NCI-H1048 (cell line): ENCODE data around the gene CWC15.
"Not testable (repeated sequence)": the region's sequence is repeated elsewhere in the genome, so short reads cannot be mapped to it uniquely, and the experiment has no call there.

Experiments used
- DNase-seq: peaks from one replicate; lab custom pipeline; 2025; lab: John Stamatoyannopoulos, UW

Gene CWC15

DNA sequence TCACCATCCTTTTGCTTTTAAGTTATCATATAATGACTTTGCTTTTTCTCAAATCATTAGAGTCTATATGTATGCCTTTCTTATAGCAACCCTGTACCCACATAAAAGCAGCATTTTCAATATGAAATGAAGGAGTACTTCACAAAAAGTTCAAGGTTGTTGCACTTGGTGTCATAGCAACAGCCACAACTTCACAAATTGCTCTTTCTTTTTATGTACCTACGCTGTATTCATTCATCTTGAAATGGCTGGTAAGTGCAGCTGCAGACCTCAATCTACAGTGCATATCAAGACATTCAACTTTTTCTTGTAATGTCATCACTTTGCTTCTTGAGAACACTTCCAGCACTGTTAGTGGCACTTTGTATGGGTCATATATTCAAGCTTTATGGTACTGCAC is 18.6 kb downstream of the CWC15 start:
- DNase-seq, result no peak

DNA sequence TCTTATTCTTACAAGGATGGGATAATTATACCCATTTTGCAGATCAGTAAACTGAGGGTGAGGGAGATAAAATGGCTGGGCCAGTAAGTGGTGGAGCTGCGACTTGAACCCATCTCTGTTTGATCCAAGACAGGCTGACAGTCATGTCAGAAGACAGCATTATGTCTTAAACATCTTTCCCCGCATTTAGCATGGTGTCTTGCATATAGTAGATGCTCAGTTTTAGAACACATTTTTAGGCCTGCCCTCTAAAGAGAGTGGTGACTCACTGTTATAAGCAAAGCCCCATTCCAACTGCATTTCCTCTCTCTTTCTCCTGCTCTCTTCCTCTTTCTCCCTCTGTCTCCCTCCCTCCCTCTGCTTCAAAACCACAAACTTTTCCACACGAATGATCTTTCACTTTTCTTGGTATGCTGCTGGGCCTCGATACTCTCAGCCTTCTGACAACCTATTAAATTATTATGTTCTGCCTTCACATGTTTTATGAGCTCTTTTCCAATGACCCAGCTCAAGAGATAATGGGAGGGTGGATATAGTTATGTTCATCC is 25.2 kb downstream of the CWC15 start:
- no peak for DNase-seq

DNA sequence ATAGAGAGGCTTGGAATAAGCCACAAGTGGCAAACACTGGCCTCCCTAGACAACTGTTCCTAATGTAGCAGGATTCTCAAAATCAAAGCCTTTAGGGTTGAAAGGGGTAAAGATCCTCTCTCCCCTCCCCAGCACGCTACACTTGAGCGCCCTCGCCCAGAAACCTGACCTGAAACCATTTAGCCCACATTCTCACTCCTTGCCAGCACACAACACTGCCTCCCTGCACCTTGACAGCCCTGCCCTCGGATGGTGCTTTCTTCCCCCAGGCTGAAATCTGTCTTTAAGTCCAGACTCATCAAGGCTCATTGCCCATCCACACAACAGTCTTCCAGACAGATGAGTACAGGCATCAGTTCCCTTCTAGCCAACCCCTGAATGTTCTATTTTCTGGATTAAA is 26.5 kb downstream of the CWC15 start:
- no peak for DNase-seq

DNA sequence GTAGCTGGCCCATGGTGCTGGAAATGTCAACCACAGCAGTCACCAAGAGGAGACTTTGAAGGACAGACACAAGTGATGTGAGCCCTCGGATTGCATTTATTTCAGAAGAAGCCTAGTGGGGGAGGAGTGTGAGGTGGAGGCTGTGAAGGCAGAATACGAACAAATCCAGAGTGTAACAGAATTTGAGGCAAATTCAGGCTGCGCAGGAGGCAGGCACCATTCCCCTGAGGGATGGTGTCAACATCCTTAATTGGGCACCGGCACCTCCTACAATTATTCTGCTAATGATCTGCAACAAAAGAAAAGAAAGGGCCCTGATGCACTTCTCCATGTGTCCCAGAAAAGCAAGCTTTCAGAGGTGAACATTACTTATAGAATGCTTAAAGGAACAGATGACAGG is 32.2 kb downstream of the CWC15 start:
- no peak for DNase-seq

DNA sequence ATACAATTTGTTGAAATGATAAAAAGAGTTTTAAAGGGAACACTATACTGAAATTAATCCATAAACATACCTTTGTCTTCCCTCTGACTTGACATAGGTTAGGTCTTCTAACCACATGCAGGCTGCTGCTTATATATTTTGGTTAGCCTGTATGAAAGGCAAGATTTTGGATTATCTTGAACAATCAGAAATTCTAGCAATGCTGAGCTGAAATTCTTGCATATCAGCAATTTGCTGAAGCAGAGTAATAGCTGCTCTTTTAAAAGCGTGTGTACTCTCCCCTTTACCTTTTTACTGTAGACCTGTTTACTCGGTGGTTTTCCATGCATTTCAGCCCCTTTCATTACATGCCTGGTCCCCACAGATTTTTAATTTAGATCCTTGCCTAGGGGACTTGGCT is 34.0 kb downstream of the CWC15 start:
- no peak for DNase-seq

DNA sequence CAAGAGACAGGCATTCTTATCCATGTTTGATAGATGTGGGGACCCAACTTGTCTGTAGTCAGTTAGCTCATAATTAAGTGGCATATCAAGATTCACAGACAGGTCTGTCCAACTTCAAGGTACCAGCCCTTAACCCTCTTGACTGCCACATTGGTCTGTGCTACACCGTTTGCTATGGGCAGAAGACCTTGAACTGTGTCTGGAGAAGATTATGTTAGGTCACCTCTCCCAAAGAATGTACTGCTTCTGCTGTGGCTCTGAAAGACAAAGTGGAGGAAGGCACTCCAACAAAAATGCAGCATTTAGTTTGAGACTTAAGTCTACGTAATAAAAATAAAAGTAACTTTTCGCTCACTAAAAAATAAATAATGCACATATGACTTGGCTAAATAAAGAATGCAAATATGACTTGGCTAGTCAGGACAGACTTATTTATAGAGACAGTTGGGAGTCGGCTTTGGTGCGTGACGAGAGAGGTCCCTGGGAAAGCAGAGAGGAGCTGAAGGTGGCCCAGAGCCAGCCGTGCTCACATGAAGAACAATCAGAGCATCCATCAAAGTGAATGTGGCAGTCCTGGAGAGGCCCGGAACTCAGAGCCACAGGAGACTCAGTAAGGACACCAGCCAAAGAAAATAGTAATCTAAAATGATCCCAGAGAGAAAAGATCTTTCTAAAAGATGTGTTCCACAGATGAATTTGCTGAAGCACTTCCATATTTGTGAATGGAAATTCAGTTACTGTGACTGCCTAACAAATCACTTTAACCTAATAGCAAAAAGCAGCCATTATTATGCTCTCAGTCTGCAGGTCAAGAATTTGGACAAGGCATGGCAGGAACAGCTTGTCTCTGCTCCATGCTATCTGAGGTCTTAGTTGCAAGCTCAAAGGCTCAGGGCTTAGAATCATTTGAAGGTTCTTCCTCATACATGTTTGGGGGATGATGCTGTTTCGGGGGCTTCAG is 35.0 kb downstream of the CWC15 start:
- no peak for DNase-seq

DNA sequence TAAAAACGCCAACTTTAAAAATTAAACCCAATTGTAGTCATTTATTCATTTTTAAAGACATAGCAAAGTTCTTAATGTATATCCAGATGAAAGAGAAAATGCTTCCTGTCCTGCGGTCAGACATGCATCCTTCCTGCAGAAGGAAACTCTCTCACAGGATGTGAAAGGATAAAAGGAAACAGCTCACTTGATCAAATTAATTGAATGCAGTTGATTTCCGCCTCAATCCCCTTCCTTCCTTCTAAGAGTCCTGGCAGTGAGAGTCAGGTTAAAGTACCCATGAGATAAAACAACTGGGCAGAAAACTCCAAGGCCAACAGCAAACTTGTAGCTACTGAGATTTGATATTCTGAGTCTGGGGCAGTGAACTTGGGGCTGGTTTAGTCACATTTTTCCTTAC is 38.5 kb downstream of the CWC15 start:
- no peak for DNase-seq

DNA sequence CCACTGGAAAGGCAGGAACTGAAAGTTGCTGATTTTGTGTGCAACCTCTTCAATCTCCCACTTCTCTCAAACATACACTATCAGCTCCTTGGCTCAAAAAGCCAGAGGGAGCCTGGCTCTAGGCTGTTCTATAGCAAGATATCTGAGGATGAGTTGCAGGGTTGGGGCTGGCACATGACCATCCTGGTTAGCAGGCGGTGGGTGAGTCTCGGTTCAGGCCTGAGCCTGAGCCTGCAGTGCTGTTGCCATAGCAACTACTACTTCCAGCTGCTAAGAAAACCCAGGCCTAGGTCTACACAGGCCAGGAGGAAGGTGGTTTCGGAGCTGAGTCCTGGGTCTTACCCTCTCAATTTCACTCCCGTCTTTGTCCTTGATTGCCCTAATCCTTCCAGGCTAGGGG is 39.0 kb downstream of the CWC15 start:
- DNase-seq, result no peak

DNA sequence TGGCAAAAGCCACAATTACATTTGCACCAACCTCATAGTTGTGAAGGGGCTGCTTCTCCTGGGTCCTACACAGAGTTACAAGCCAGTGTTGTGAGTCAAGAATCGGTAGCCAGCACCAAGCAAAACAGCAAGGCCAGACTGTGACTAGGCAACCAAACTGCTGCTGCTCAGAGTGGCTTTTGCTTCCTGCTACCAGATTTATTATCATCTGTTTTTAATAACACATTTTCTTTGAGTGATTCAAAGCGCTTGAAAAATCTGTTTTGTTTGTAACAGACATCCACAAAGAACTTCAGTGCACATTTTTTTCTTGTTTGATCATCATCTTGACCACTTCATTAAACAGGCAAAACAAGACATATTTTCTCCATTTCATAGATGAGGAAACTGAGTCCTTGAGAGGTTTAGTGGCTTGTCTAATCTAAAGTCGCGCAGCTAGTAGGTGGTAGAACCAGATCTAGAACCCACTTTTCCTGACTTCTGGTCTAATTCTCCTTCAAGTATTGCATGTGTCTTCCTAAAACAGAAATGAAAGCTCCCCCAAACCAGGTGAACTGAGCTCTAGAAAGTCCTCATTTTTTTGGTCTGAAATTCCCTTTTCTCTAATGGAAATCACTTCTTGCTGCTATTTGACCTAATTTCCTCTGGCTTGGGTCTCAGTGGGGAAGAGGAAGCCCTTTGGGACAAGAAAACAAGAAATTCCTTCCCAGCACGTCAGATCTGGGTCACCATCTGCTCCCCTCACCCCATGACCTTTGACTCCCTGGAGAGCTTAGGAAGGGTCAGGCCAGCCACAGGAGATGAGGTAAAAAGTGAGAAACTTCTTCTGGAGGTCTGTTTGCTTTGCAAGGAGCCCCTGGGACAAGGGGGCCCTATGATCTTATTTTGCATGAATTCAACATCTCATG is 39.9 kb downstream of the CWC15 start:
- no peak for DNase-seq

DNA sequence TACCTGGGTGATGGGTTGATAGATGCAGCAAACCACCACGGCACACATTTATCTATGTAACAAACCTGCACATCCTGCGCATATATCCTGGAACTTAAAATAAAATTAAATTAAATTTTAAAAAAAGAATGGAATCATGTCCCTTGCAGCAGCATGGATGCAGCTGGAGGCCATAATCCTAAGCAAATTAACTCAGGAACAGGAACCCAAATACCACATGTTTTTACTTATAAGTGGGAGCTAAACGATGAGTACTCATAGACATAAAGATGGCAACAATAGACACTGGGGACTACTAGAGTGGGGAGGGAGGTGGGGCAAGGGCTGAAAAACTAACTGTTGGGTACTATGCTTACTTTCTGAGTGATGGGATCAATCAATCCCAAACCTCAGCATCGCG is 40.9 kb downstream of the CWC15 start:
- DNase-seq, result no peak

DNA sequence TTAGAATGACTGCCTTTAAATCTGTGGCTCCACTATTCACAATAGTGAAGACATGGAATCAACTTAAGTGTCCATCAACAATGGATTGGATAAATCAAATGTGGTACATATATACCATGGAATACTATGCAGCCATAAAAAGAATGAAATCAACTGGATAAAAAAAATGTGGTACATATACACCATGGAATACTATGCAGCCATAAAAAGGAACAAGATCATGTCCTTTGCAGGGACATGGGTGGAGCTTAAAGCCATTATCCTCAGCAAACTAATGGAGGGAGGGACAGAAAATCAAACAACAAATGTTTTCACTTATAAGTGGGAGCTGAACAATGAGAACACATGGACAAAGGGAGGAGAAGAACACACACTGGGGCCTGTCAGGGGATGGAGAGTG is 41.3 kb downstream of the CWC15 start:
- DNase-seq, result not testable (repeated sequence)

DNA sequence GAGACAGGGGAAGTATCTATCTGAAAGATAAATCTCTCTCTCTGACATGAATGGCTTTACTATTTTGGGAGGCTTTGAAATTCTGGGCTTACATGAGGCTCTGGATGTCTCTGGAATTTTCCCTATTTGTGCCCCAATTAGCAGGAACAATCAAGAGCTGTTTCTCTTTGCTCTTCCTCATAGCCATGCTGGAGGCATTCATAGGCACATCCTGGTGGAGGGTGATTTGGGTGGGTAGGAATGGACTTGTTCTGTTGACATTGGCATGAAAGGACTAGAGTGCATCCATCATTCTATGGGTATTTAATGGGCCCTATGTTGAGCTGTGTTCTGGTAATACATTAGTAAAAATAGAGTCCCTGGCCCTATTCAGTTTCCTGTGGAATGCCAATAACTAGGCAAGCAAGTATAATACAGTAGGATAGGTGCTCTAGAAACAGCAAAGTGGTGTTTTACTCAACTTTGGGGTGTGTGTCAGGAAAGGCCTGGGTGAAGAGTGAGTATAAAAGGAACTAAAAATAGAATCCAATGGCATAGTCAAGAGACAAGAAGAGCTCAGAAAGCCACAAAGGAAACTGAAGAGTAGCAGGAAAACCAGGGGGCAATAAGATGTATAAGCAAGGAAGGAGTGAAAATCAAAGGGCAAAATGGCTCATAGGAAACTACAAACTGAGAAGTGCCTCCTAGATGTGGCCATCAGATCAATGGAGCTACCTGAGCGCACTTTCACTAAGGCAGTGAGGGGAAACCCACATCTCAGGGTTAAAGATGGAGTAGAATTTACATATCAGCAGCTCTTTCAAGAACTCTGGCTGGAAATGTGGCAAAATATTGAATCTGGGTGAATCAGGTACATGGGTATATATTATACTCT is 45.0 kb downstream of the CWC15 start:
- DNase-seq, result no peak

DNA sequence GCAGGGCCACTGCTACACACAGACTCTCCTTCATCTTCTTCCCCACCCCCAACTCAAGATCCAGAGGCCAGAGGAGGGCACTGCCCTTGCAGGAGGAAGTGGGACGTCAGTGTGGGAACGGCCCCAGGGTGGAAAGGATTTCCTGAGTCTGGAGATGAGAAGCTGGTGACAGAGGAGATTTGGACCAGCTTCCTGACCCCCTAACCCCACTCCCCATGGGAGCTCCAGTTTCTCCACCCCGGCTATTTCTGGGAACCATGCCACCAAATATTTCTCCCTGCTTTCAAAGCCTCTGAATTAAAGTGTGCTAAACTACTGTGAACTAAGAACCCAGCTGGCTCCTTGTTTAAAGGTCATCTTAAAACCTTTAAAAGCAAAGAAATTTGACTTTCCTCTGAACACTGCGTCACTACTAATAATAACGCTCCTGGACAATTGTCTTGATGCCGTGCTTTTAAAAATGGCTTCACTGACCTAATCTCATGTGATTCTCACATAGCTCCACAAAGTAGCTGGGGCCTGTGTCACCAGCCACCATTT is 46.6 kb downstream of the CWC15 start:
- DNase-seq, result no peak

DNA sequence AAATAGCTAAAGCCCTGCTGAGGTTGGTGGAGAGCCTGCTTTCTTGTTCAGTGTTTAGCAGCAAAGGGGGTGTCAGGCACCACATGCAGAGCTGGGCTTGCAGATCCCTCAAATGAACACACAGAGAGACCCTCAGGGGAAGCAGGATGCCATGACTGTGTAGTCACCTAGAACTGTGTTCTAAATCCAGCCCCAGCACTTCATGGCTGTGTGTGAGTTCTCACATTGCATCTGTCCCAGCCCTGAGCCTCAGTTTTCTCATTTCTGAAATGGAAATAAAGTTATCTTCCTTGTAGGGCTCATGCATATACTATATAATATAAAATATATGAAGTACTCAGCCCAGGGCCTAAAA is 47.1 kb downstream of the CWC15 start:
- no peak for DNase-seq

DNA sequence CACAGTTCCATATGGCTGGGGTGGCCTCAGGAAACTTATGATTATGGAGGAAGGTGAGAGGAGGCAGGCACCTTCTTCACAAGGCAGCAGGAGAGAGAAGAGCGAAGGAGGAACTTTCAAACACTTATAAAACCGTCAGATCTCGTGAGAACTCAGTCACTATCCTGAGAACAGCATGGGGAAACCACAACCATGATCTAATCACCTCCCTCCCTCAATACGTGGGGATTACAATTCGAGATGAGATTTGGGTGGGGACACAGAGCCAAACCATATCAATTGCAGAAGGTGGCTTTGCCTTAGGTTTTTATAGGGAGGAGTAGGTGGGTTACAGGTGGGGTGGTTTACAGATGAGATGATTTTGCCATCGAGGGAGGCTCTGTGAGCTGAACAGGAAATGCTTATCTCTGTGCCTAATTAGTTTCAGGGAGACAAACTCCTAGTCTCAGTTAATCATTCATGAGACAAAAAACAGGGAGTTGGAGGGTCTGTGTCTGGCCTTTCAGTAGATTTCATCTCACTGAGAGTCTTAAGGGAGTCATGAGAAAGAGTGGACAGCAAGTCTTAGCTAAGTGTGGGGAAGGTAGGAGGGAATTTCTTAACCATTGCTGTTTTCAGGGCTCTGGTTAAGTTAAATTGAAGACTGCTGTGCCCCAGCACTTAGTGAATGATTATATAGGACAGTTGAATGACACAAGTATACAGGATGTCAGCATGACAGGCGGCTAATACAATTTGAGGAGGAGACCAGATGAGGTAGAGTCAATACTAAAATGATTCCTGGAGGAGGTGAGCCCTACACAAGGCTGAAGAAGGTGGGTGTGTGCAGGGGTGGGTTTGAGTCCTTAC is 47.7 kb downstream of the CWC15 start:
- no peak for DNase-seq

DNA sequence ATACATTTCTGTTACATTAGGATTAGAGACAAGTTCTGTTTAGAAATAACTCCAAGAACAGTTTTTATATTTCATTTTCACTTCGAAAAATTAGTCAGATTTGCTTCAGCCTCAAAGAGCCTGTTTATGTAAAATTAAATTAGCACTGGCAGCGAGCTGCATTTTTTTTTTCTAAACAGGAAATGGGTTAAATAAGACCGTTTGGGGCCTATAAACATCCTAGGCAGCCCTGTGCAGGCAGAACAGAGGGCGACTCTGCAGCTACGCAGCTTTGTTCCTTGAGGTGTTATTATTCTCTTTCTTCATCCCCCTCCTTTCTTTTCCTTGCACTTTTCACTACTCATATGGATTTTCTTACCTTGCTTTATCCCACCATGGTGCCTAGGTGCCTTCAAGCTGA is 48.7 kb downstream of the CWC15 start:
- no peak for DNase-seq

DNA sequence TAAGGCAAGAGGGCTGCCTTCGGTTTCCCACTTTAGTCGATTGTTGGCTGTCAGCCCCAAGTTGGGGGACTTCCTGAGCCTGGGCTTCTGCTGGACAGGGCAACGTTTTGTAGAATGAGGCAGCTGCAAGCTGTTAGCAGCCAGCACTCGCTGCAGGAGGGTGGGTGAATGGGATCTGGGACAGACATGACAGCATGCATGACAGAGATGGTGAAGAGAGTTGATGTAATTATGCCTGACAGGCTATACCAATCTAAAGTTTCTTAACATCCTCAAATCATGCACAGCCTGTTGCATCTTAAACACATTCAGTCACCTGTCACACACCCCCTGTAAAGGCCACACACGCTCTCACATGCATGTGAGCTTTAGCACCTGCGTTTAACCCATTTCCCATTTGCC is 49.2 kb downstream of the CWC15 start:
- DNase-seq, result no peak

DNA sequence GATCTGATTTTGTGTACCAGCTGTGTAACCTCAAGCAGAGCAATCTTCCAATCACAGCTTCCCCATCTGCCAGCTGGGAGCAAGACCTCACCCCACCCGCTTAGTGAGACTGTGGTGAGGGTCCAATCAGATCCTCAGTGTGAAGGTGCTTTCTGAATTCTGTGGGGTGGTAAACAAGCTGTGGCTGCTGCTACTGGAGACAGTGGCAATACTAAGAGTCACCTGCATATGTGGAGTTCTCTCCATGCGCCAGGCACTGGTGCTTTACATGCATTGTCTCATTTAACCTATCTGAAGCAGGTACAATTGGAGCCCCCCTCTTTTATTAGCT is 50.4 kb downstream of the CWC15 start:
- DNase-seq, result no peak

DNA sequence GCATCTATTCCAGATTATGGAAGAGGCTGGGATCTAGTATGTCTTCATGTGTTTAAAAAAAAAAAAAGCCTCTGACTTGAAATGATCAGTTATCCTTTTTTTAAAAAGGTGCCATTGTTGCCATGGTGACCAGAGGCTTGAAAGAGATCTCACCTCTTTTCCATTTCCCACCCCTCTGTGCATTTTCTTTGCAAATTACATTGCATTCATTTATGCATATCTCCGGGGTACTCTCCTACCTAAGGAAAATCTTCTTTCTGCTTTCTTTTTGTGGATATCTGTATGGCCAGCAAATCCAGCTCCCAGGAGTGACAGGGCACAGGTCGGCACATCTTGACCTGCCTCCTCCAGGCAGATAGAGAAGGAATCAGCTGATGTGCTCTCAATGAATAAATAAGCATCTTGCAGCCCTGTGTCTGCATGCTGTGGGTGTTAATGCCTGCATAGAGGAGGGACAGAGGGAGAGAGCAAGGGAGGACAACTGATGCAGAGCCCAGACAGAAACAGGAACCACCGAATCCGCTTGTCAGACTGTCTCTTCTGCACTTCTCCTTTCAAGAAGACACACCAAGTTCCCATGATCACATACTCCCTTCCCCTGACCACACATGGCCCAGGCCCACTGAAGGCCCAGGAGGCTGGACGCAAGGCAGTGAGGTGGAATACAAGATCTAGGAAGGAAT is 50.9 kb downstream of the CWC15 start:
- DNase-seq, result no peak

DNA sequence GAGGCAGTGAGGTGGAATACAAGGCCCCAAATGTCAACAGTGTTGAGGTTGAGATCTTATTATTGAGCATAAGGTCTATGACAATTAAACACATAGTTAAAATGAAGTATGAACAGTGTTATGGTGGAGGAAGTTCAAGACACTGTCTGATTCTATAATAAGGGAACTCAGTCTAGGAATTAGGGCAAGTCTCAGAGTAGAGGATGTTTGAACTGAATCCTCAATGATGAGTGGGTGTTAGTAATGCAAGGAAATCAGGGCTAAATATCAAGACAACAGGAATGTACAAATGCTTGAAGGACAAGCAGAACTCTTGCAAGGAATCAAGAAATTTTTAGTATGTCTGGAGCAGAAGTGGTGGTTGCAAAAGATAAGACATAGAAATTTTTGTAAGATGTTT is 53.0 kb downstream of the CWC15 start:
- no peak for DNase-seq
